PC-9 (cell line): Measurements from ENCODE around the gene ATL1. TPM values are rescaled to one million over a fixed set of nuclear protein-coding genes. Genes with fewer than 3 reads are reported as not detected.

ENCODE experiments used
- BruUV-seq: library from RNA; stranded (reverse); fragments of 400-500 nt; replicated peaks from 2 replicates; lab custom pipeline; 2021; lab: Mats Ljungman, UMichigan
- CTCF ChIA-PET: fragments of 300-600 bp; sonication (Branson Sonifier 250); formaldehyde crosslinking; loops from one replicate; lab custom pipeline; 2022; ENCODE audit warnings: antibody characterized with exemption; lab: Charles Lee
- POLR2A ChIA-PET: fragments of 300-600 bp; sonication (Branson Sonifier 250); formaldehyde crosslinking; loops from one replicate; lab custom pipeline; 2022; ENCODE audit warnings: antibody characterized with exemption; ENCODE audit not compliant: unreplicated experiment; lab: Charles Lee
- DNase-seq, 2 experiments: peaks; one replicate each; pipeline versions ENCODE4 v3.0.0 to v3.0.0-alpha.2; 2015 to 2022; ENCODE audit warnings: mixed read lengths in 1 of 2
- H2AFZ ChIP-seq: fragments of 200-600 bp; sonication (generic); 2 replicates; pipeline ENCODE4 v1.8.1; 2017; ENCODE audit warnings: antibody characterized with exemption
- H3F3A ChIP-seq: fragments of 200-600 bp; sonication (generic); 2 replicates; pipeline ENCODE4 v1.8.1; 2017; ENCODE audit warnings: antibody characterized with exemption, mild to moderate bottlenecking, low read depth; ENCODE audit not compliant: insufficient read depth
- H3K27ac ChIP-seq: fragments of 200-600 bp; sonication (generic); 2 replicates; pipeline ENCODE4 v1.6.1; 2016; ENCODE audit warnings: mixed run types
- H3K27me3 ChIP-seq: fragments of 200-600 bp; sonication (generic); 2 replicates; pipeline ENCODE4 v1.6.1; 2016; ENCODE audit warnings: low read depth, mixed run types; ENCODE audit not compliant: insufficient read depth
- H3K36me3 ChIP-seq: fragments of 200-600 bp; sonication (generic); 2 replicates; pipeline ENCODE4 v1.6.1; 2016; ENCODE audit warnings: low read depth, mixed run types
- H3K4me1 ChIP-seq: fragments of 200-600 bp; sonication (generic); replicated peaks from 2 replicates; pipeline ENCODE4 v1.6.1; 2016; ENCODE audit warnings: mixed run types; ENCODE audit not compliant: insufficient read depth
- H3K4me2 ChIP-seq: fragments of 200-600 bp; sonication (generic); 2 replicates; pipeline ENCODE4 v1.6.1; 2017; ENCODE audit warnings: mixed run types
- H3K4me3 ChIP-seq: fragments of 200-600 bp; sonication (generic); 2 replicates; pipeline ENCODE4 v1.6.1; 2016; ENCODE audit warnings: mixed run types
- H3K79me2 ChIP-seq: fragments of 200-600 bp; sonication (generic); 2 replicates; pipeline ENCODE4 v1.6.1; 2017; ENCODE audit warnings: low read depth, mixed run types
- H3K9me2 ChIP-seq: fragments of 200-600 bp; sonication (generic); 2 replicates; pipeline ENCODE4 v1.8.1; 2017; ENCODE audit warnings: mild to moderate bottlenecking; ENCODE audit not compliant: insufficient read depth
- H3K9me3 ChIP-seq: fragments of 200-600 bp; sonication (generic); 2 replicates; pipeline ENCODE4 v1.8.1; 2016; ENCODE audit warnings: low read depth; ENCODE audit not compliant: insufficient read depth
- H4K20me1 ChIP-seq: fragments of 200-600 bp; sonication (generic); 2 replicates; pipeline ENCODE4 v1.8.1; 2017; ENCODE audit not compliant: insufficient read depth
- EZH2 ChIP-seq: fragments of 200-600 bp; sonication (generic); IDR thresholded peaks from 2 replicates; pipeline ENCODE4 v1.8.0; 2017; ENCODE audit warnings: antibody characterized with exemption, low read depth
- intact Hi-C: fragments of 100-400 bp; cut with micrococcal nuclease; formaldehyde crosslinking; loops from one replicate; pipeline ENCODE4 v1.10.0; 2022; ENCODE audit not compliant: unreplicated experiment
- total RNA-seq: library from RNA; stranded (reverse); gene quantifications from 2 replicates; pipeline ENCODE4 v1.2.3, GENCODE V29; 2021
- TF ChIP-seq, protein P1 (sequence below): fragments of 200-600 bp; sonication (generic); conservative IDR thresholded peaks from 2 replicates; pipeline ENCODE4 v1.6.1; 2017; ENCODE audit warnings: mixed run types, antibody characterized with exemption, mild to moderate bottlenecking, moderate library complexity

The ATL1 gene
- total RNA-seq, 1 experiment from 2014 or later: 4.3 TPM

- H3K79me2 ChIP-seq: peaks cover 20% of the 10 kb centered on the region
- H3K4me1 ChIP-seq: peaks cover 27% of the 10 kb centered on the region
- H3K9me2 ChIP-seq: no peaks in the 10 kb centered on the region
- DNase-seq: no peak
- H3K4me2 ChIP-seq: no peak overlapping the region
- POLR2A ChIA-PET: no interaction called here
- CTCF ChIA-PET: interaction anchor here (0.5 kb wide), 1 partner anchor 967 kb away, joined by 6 read pairs; no protein-coding TSS in a partner anchor
- no peak overlapping the region for H3K4me3 ChIP-seq
- H4K20me1 ChIP-seq: no peaks in the 10 kb centered on the region; the same call in 1 of the 2 replicates
- H3K36me3 ChIP-seq: no peaks in the 10 kb centered on the region
- BruUV-seq: no TSS peak
- H3K27ac ChIP-seq: no peak overlapping the region
- no peaks in the 10 kb centered on the region for H3K27me3 ChIP-seq
- no peak overlapping the region for H2AFZ ChIP-seq
- TF ChIP-seq, protein P1, sequence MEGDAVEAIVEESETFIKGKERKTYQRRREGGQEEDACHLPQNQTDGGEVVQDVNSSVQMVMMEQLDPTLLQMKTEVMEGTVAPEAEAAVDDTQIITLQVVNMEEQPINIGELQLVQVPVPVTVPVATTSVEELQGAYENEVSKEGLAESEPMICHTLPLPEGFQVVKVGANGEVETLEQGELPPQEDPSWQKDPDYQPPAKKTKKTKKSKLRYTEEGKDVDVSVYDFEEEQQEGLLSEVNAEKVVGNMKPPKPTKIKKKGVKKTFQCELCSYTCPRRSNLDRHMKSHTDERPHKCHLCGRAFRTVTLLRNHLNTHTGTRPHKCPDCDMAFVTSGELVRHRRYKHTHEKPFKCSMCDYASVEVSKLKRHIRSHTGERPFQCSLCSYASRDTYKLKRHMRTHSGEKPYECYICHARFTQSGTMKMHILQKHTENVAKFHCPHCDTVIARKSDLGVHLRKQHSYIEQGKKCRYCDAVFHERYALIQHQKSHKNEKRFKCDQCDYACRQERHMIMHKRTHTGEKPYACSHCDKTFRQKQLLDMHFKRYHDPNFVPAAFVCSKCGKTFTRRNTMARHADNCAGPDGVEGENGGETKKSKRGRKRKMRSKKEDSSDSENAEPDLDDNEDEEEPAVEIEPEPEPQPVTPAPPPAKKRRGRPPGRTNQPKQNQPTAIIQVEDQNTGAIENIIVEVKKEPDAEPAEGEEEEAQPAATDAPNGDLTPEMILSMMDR: no peak
- no peak for TF ChIP-seq EZH2
- H3F3A ChIP-seq: peaks cover 17% of the 10 kb centered on the region; the same call in 1 of the 2 replicates
- no peaks in the 10 kb centered on the region for H3K9me3 ChIP-seq
- intact Hi-C loops: no loop called here
Observed at GRCh38 chr14:50670866-50671256, 110.9 kb downstream of the ATL1 start.

GRCh38 chr14:50675597-50675996 is 115.7 kb downstream of the ATL1 start:
- Histone ChIP-seq H4K20me1 (no peaks in the 10 kb centered on the region), H3K4me2 (peak overlapping the region; percentile 44), H3K9me2 (no peaks in the 10 kb centered on the region), H3K27ac (no peak overlapping the region), H3K79me2 (no peaks in the 10 kb centered on the region), H3K4me3 (no peak overlapping the region), H3K36me3 (no peaks in the 10 kb centered on the region), H2AFZ (no peak overlapping the region), H3K9me3 (no peaks in the 10 kb centered on the region), H3K4me1 (peaks cover 43% of the 10 kb centered on the region), H3F3A (peaks cover 23% of the 10 kb centered on the region), H3K27me3 (no peaks in the 10 kb centered on the region)
- TF ChIP-seq EZH2: no peak
- DNase-seq: peak in 1 of 2 experiments; percentile 35
- intact Hi-C loops: no loop called here
- ChIA-PET POLR2A (interaction anchor here (0.6 kb wide), 1 partner anchor 121 kb away, joined by 4 read pairs; no protein-coding TSS in a partner anchor), CTCF (no interaction called here)
- no TSS peak for BruUV-seq

GRCh38 chr14:50676814-50677516 is 117.0 kb downstream of the ATL1 start:
- TSS peak; percentile 91 for BruUV-seq
- Histone ChIP-seq H3F3A (peaks cover 23% of the 10 kb centered on the region), H3K27ac (peak overlapping the region; percentile 85), H3K4me3 (peak overlapping the region; percentile 43), H4K20me1 (no peaks in the 10 kb centered on the region), H3K27me3 (no peaks in the 10 kb centered on the region), H3K9me3 (no peaks in the 10 kb centered on the region), H3K4me1 (peaks cover 43% of the 10 kb centered on the region), H3K79me2 (no peaks in the 10 kb centered on the region), H3K4me2 (peak overlapping the region; percentile 65), H2AFZ (peak overlapping the region; percentile 58), H3K9me2 (no peaks in the 10 kb centered on the region), H3K36me3 (no peaks in the 10 kb centered on the region)
- intact Hi-C loops: no loop called here
- TF ChIP-seq, protein P1: no peak
- no peak for TF ChIP-seq EZH2
- ChIA-PET CTCF (no interaction called here), POLR2A (interaction anchor here (0.6 to 0.7 kb wide), 5 partner anchors 20 to 409 kb away, joined by 3 to 15 read pairs (median 7); no protein-coding TSS in a partner anchor)
- DNase-seq: no peak
